Fibroblast of skin of right biceps (primary cell): ENCODE results near the gene TNRC18.
"Not testable (repeated sequence)": the region's sequence is repeated elsewhere in the genome, so short reads cannot be mapped to it uniquely, and the experiment has no call there.

Experiments
- DNase-seq: peaks from one replicate; pipeline ENCODE4 v3.0.0-alpha.2; 2013

The TNRC18 gene

GRCh38 chr7:5345671-5346070, 78.0 kb downstream of the TNRC18 start:
- no peak for DNase-seq

- DNase-seq, result no peak
These were observed 78.5 kb downstream of the TNRC18 start for GRCh38 chr7:5345171-5345570.

- no peak for DNase-seq
These were observed 79.3 kb downstream of the TNRC18 start for GRCh38 chr7:5344342-5344741.

GRCh38 chr7:5343884-5344283, 79.8 kb downstream of the TNRC18 start:
- no peak for DNase-seq

GRCh38 chr7:5342631-5343030, 81.0 kb downstream of the TNRC18 start:
- no peak for DNase-seq

GRCh38 chr7:5339955-5340354, 83.7 kb downstream of the TNRC18 start:
- no peak for DNase-seq

GRCh38 chr7:5337047-5337446, 86.6 kb downstream of the TNRC18 start:
- no peak for DNase-seq

- no peak for DNase-seq
These were observed 89.0 kb downstream of the TNRC18 start for GRCh38 chr7:5334671-5335070.

GRCh38 chr7:5333121-5334045, 90.3 kb downstream of the TNRC18 start:
- DNase-seq, result no peak

- DNase-seq, result no peak
These were observed 91.1 kb downstream of the TNRC18 start for GRCh38 chr7:5332579-5332978.

- no peak for DNase-seq
These were observed 93.3 kb downstream of the TNRC18 start for GRCh38 chr7:5330288-5330687.

GRCh38 chr7:5324961-5325360, 98.7 kb downstream of the TNRC18 start:
- DNase-seq, result no peak

- not testable (repeated sequence) for DNase-seq
These were observed 99.5 kb downstream of the TNRC18 start for GRCh38 chr7:5323800-5324781.

- DNase-seq, result no peak
These were observed 100.8 kb downstream of the TNRC18 start for GRCh38 chr7:5322621-5323410.

GRCh38 chr7:5320802-5321396, 102.7 kb downstream of the TNRC18 start:
- no peak for DNase-seq

- no peak for DNase-seq
These were observed 103.2 kb downstream of the TNRC18 start for GRCh38 chr7:5320391-5320790.

- DNase-seq, result not testable (repeated sequence)
These were observed 105.0 kb downstream of the TNRC18 start for GRCh38 chr7:5318613-5319012.

GRCh38 chr7:5315761-5316160, 107.9 kb downstream of the TNRC18 start:
- DNase-seq, result no peak

GRCh38 chr7:5314864-5315263, 108.8 kb downstream of the TNRC18 start:
- no peak for DNase-seq

GRCh38 chr7:5313076-5313885, 110.4 kb downstream of the TNRC18 start:
- not testable (repeated sequence) for DNase-seq
